Stomach (tissue), 4 donors: Measurements from ENCODE around the gene GRID2IP.
"Not testable (repeated sequence)": the region's sequence is repeated elsewhere in the genome, so short reads cannot be mapped to it uniquely, and the experiment has no call there.

Experiments used
- EP300 ChIP-seq: sonication (generic); formaldehyde crosslinking; IDR thresholded peaks from one replicate; pipeline ENCODE4 v1.6.1; 2017; ENCODE audit warnings: antibody characterized with exemption
- POLR2A ChIP-seq, 4 donors: fragments of 450-650 bp; IDR thresholded peaks; one replicate each; pipeline ENCODE4 v1.6.1; 2016; ENCODE audit warnings: antibody characterized with exemption in 4 of 4, control low read depth in 2 of 4, mild to moderate bottlenecking in 1 of 4, moderate library complexity in 1 of 4
- POLR2AphosphoS5 ChIP-seq, 3 donors: sonication (generic); formaldehyde crosslinking; IDR thresholded peaks; one replicate each; pipeline ENCODE4 v1.6.1; 2016; ENCODE audit warnings: antibody characterized with exemption in 3 of 3
- TF ChIP-seq, protein P1 (sequence below), 7 experiments: fragments of 450-650 bp in 4 of 7; fragments of 200-600 bp in 3 of 7; sonication (generic) in 3 of 7; IDR thresholded peaks; one replicate each; pipeline ENCODE4 v1.5.1; 2016 to 2019; ENCODE audit warnings: antibody characterized with exemption in 7 of 7, control low read depth in 2 of 7, mild to moderate bottlenecking in 1 of 7

DNA sequence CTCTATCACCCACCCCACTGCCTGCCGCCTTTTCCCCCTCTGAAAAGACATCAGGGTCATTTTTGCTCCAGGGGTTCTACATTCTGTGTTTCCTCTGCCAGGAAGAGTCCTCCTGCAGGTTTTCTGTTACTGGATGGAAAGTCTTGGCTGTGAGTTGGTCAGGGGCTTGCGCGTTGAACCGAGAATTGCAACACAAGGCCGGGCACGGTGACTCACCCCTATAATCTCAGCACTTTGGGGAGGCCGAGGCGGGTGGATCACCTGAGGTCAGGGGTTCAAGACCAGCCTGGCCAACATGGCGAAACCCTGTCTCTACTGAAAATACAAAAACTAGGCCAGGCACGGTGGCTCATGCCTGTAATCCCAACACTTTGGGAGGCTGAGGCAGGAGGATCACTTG, 100.7 kb downstream of the GRID2IP start:
- TF ChIP-seq, protein P1, sequence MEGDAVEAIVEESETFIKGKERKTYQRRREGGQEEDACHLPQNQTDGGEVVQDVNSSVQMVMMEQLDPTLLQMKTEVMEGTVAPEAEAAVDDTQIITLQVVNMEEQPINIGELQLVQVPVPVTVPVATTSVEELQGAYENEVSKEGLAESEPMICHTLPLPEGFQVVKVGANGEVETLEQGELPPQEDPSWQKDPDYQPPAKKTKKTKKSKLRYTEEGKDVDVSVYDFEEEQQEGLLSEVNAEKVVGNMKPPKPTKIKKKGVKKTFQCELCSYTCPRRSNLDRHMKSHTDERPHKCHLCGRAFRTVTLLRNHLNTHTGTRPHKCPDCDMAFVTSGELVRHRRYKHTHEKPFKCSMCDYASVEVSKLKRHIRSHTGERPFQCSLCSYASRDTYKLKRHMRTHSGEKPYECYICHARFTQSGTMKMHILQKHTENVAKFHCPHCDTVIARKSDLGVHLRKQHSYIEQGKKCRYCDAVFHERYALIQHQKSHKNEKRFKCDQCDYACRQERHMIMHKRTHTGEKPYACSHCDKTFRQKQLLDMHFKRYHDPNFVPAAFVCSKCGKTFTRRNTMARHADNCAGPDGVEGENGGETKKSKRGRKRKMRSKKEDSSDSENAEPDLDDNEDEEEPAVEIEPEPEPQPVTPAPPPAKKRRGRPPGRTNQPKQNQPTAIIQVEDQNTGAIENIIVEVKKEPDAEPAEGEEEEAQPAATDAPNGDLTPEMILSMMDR (IDR thresholded peaks at IDR 0.05): not testable (repeated sequence)
- TF ChIP-seq EP300; POLR2A (IDR thresholded peaks at IDR 0.05); POLR2AphosphoS5 (IDR thresholded peaks at IDR 0.05): not testable (repeated sequence)
